ENCODE data around the gene GOLGA2.

Gene GOLGA2

GRCh38 chr9:128224877-128225276 lies 50.9 kb downstream of the GOLGA2 start:
- no peak for TF ChIP-seq CTCF (IDR thresholded peaks at IDR 0.05; ENCODE audit: poor library complexity, severe bottlenecking)
- ATAC-seq (ENCODE audit: low read depth) (no peak), DNase-seq (ENCODE audit: low spot score) (no peak)
- H3K27me3 ChIP-seq (ENCODE audit: insufficient read depth, poor library complexity, severe bottlenecking): no peaks in the 10 kb centered on the region
- no peak overlapping the region for H3K4me3 ChIP-seq (ENCODE audit: severe bottlenecking)
- H3K4me1 ChIP-seq (ENCODE audit: insufficient read depth, poor library complexity, severe bottlenecking): no peaks in the 10 kb centered on the region
- H3K36me3 ChIP-seq (ENCODE audit: low read depth): no peaks in the 10 kb centered on the region; the same call in 1 of the 2 replicates
- H3K9me3 ChIP-seq (ENCODE audit: severe bottlenecking): no peaks in the 10 kb centered on the region
- H3K27ac ChIP-seq (ENCODE audit: poor library complexity, severe bottlenecking): no peak overlapping the region

- Histone ChIP-seq H3K4me3 (ENCODE audit: severe bottlenecking) (no peak overlapping the region), H3K36me3 (ENCODE audit: low read depth) (no peaks in the 10 kb centered on the region; the same call in 1 of the 2 replicates), H3K27me3 (ENCODE audit: insufficient read depth, poor library complexity, severe bottlenecking) (no peaks in the 10 kb centered on the region), H3K9me3 (ENCODE audit: severe bottlenecking) (no peaks in the 10 kb centered on the region), H3K4me1 (ENCODE audit: insufficient read depth, poor library complexity, severe bottlenecking) (no peaks in the 10 kb centered on the region), H3K27ac (ENCODE audit: poor library complexity, severe bottlenecking) (no peak overlapping the region)
- ATAC-seq (ENCODE audit: low read depth) (no peak), DNase-seq (ENCODE audit: low spot score) (no peak)
- no peak for TF ChIP-seq CTCF (IDR thresholded peaks at IDR 0.05; ENCODE audit: poor library complexity, severe bottlenecking)
These were observed 52.7 kb downstream of the GOLGA2 start for GRCh38 chr9:128222880-128223670.

GRCh38 chr9:128222026-128222425 lies 53.8 kb downstream of the GOLGA2 start:
- ATAC-seq (ENCODE audit: low read depth): no peak
- Histone ChIP-seq H3K27ac (ENCODE audit: poor library complexity, severe bottlenecking) (no peak overlapping the region), H3K4me1 (ENCODE audit: insufficient read depth, poor library complexity, severe bottlenecking) (no peaks in the 10 kb centered on the region), H3K9me3 (ENCODE audit: severe bottlenecking) (no peaks in the 10 kb centered on the region), H3K4me3 (ENCODE audit: severe bottlenecking) (no peak overlapping the region), H3K27me3 (ENCODE audit: insufficient read depth, poor library complexity, severe bottlenecking) (no peaks in the 10 kb centered on the region), H3K36me3 (ENCODE audit: low read depth) (no peaks in the 10 kb centered on the region; the same call in 1 of the 2 replicates)
- DNase-seq (ENCODE audit: low spot score): no peak
- no peak for TF ChIP-seq CTCF (IDR thresholded peaks at IDR 0.05; ENCODE audit: poor library complexity, severe bottlenecking)

GRCh38 chr9:128219831-128220230 lies 56.0 kb downstream of the GOLGA2 start:
- TF ChIP-seq CTCF (IDR thresholded peaks at IDR 0.05; ENCODE audit: poor library complexity, severe bottlenecking): no peak
- Histone ChIP-seq H3K36me3 (ENCODE audit: low read depth) (no peaks in the 10 kb centered on the region; the same call in 1 of the 2 replicates), H3K4me1 (ENCODE audit: insufficient read depth, poor library complexity, severe bottlenecking) (no peaks in the 10 kb centered on the region), H3K9me3 (ENCODE audit: severe bottlenecking) (no peaks in the 10 kb centered on the region), H3K4me3 (ENCODE audit: severe bottlenecking) (no peak overlapping the region), H3K27ac (ENCODE audit: poor library complexity, severe bottlenecking) (no peak overlapping the region), H3K27me3 (ENCODE audit: insufficient read depth, poor library complexity, severe bottlenecking) (no peaks in the 10 kb centered on the region)
- no peak for ATAC-seq (ENCODE audit: low read depth)
- no peak for DNase-seq (ENCODE audit: low spot score)
